EH (cell line): ENCODE measurements around the gene MEGF6.

Source experiments
- DNase-seq: peaks from one replicate; pipeline ENCODE4 v3.0.0-alpha.2; 2015; ENCODE audit warnings: low read depth

The MEGF6 gene

DNA sequence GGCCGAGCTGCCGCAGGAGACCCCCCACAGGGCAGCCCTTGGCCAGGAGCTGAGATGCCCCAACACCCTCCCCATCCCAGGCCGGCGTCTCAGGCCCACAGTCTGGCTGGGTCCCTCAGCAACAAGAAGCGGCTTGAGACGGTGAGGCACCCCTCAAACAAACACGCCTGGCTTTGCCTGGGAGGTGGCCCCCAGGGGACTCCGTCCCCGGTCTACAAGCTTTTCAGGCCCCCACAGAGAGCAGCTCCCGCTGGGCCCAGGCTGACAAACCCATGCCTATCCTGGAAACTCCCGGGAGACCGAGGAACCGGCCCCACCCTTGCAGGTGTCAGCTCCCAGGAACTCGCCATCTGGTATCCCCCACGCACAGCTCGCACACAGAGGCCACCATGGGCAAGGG, 89.9 kb downstream of the MEGF6 start:
- no peak for DNase-seq

DNA sequence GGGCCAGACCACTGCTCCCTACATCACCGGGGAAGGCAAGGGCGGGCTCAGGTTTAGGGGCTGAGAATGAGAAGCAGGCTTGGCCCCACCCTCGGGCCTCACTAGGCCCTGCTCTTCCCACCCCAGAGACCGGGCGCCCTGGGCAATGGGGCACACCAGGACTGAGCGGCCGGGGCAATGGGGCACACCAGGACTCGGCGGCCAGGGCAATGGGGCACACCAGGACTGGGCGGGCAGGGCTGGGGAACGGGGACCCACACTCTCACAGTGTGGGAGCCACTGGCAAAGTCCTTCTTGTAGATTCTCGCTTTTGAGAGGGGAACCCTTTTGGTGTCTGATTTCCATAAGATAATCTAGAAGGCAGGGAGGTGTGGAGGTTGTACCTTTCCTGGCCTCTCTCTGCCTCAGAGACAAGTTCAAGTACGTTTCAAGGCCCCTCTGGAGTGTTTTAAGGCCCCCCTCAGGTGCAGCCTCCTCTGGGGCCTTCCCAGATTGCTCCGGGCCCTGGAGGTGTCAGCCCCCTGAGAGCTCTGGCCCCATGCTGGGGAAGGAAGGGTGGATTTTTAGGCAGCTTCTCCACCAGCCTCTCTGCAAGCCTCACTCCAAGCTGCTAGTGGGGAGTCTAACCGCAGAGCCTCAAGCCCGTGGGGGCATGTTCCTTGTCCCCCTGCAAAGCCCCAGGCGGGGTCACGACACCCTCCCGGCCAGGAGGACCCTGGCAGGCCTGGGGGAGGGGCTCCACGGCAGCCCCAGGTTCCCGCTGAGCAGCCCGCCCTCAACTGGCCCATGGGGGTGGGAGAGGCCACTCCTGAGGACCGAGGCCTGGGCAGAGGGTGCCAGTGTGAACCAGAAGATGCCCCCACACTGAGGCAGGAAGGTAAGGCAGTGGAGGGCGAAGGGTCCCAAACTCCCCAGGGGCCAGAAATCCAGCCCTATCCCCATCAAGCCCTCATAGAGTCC, 90.6 kb downstream of the MEGF6 start:
- DNase-seq: no peak

DNA sequence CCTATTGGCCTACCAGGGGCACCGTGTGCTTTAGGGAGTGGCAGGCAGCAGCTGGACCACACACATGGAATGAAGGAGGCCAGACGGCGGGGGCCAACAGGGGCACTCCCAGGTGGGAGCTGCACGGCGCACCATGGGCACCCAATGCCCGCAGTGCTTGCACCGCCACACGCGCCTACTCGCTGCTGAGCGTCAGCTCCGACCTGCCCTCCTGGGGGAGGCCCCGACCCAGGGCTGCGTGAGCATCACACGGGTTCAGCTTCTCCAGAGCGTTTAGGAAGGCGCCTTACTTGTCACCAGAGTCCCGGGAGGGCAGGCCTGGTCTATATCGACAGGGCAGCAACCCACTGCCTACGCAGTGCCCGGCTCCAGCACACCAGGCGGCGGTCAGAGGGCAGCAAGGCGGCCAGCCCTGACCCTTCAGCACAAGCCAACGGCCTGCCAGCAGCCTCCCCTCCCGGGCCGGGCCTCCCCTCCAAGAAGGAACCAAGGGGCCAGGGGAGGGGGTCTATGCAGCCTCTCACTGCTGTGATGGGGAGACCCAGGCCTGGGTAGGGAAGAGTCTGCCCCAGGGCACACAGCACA, 91.9 kb downstream of the MEGF6 start:
- no peak for DNase-seq

DNA sequence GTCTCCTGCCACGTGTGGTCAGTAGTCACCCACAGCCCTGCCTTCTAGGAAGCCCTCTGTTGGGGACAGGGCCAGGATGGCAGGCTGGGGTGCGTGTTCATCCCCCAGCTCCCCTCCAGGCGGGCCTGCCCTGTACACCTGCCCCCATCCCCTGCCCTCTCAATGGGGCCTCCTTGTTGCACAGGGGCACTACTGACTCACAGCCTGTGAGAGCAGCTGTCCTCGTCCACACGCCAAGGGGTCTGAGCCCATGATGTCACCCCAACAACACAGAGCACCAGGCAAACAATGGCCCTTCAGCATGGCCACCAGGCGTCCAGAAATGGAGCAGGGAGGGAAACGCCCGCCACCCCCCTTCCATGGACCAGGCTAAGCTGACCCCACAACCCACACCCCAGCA, 92.6 kb downstream of the MEGF6 start:
- DNase-seq: no peak

DNA sequence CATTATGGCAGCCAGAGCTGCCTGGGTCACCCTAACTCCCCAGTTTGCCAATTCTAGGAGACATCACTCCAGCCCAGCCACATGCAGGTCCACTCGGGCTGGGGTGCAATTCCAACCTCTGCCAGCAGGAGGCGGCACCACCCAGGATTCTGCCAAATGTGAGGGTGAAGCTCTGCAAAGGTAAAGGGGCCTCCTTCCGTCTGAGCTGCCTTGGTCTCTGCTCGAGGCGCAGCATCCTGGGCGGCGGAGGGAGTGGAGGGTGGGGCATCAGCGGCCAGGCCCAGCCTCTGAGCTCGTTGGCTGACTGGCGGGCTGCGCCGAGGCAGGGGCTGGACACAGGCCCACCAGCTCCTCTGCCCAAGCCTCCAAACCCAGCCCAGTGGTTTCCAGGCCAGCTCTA, 93.1 kb downstream of the MEGF6 start:
- DNase-seq: no peak

DNA sequence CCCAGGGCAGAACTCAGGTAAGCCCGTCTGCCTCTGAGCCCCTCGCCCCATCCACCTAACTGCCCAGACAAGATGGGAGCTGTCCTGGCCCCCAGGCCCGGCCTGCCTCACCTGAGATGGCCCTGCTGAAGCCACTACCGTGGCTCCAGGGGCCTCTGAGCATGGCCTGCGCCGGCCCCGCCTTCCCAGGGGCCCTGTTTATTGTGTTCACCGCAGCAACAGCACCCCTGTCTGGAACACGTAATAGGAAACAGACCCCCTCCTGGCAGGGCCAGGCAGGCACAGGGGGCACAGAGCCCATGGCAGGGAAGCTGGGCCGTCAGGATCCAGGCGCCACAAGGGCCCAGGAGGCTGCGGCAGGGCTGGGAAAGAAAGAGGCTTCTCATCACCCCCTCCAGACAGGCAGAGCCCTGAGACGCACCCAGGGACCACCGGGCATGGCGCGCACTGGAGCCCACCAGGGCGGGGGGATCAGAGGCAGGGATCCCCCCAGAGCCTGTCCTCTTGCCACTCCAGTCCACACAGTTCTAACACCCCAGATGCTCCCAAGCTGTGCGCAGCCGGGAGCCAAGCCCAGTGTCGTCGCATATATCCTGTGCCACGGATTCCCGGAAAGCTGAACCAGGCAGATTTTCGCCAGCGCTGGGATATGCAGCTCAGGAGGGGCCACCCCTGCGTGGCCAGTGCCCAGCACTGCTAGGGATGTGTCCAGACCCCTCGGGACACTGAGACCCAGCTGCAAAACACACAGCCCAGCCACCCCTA, 94.2 kb downstream of the MEGF6 start:
- DNase-seq: no peak

DNA sequence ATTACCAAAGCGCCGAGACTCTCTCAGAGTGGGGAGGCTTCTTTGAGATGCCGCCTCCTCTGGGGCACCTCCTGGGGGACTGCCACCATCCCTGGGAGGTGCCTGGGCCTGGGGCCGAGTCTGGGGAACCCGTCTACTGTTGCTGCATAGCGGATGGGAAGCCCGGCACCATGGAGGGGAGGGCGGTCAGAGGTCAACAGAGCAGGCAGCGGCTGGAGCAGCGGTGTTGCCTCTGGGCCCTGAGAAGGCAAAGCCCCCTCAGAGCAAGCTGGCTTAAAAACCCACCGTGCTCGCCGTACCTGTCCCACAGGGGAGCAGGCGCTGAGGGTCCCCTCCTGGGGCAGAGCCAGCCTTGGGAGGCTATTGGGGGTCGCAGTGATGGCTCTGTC, 94.8 kb downstream of the MEGF6 start:
- DNase-seq: no peak

DNA sequence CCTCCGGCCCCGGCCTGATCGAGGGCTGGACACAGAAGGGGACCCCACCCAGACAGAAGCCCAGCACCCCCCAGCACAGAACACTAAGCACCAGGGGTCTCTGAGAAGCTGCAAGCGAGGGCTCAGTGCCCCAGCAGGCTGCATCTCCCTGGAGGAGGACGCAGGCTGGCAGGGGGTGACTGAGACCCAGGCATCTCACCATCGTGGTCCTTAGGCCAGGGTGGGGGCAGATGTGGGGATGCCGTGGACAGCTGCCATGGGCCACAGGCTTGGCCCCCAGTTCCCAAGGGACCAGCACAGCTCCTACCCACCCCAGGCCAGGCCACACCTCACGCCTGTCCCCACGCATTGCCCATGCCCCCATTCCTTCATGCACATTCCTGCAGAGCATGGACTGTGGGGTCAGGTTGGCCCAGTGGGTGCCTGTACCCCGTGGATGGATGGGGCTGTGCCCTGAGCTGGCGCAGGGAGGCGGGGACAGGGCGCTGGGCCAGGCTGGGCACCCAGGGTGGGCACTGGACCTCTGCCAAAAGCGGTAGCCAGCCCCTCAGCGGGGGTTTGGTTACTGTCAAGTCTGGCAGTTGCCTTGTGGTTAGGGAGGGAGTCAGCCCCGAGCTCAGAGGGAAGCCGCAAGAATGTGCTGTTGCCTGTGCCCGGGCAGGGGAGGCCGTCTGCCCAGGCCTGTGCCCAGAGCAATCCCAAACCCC, 95.4 kb downstream of the MEGF6 start:
- DNase-seq: peak; percentile 58

DNA sequence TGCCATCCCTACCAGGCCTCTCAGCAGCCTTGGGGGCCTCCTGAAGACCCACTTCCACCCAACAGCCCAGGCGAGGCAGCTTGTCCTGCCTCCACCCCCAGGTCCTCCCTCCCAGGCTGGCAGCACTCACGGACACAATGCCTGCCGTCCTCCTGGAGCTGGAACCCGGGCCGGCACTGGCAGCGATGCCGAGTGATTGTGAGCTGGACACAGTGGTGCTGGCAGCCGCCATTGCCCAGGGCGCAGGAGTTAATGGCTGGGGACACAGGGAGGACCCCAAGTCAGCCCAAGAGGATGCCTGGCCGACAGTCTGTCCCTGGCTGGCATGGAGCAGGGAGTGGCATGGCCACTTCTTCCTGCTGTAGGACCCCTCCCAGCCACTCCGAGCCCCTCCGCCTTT, 96.0 kb downstream of the MEGF6 start:
- no peak for DNase-seq

DNA sequence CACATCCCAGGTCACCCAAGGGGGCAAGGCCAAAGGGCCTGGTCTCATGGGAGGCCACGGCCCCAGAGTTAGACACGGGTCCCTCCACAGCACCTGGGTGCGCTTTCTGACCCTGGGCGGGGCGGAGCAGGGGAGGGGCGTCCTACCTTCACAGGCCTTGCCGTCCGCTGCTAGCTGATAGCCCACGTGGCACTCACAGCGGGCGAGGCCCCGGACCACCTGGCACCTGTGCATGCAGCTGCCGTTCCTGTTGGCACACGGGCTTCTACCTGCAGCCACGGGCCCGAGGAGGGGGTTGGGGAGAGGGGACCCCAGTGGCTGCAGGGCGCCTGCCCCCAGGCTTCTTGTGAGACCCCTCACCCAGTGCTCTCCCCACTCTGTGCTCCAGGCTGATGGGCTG, 96.9 kb downstream of the MEGF6 start:
- no peak for DNase-seq

DNA sequence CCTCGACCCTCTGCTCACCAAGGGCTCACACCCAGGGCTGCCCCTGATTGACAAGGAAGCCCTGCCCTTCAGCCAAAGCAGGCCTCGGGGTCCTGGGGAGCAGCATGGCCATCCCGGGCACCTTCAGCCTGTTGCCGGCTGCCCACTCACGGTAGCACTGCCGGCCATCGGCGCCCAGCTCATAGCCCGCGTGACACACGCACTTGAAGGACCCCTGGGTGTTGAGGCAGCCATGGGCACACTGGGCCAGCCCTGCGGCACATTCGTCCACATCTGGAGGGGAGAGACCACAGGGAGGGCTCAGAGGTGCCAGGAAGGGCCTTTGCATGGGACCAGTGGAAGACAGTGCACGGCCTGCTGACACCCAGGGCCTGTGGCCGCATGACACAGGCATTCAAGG, 99.5 kb downstream of the MEGF6 start:
- DNase-seq: no peak

DNA sequence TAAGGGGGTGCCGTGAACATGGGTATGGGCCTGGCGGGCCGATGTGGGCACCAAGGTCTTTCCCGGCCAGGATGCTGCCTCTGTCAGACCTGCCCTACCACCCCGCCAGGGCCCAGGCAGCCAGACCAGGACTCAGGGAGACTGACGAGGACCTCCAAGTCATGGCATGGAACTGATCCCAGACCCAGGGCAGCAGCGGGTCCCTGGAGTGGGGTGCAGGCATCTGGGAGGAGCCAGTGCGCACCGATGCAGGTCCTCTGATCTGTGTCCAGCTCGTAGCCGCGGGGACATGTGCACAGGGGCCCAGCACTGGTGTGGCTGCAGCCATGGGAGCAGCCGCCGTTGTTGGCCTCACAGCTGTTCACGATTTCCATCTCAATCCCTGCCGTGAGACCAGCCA, 100.0 kb downstream of the MEGF6 start:
- no peak for DNase-seq

DNA sequence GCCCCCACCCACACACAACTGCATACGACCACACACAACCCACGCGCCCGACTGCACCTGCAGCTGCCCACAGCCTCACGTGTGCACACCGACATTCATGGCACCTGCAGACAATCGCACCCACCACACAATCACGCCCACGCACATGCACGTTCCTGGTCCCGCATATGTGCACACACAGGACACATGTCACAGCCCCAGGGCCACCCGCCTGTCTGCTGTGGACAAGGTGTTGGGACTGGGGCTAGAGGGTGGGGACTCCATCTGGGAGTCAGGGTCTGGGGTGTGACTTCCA, 100.4 kb downstream of the MEGF6 start:
- DNase-seq: no peak

DNA sequence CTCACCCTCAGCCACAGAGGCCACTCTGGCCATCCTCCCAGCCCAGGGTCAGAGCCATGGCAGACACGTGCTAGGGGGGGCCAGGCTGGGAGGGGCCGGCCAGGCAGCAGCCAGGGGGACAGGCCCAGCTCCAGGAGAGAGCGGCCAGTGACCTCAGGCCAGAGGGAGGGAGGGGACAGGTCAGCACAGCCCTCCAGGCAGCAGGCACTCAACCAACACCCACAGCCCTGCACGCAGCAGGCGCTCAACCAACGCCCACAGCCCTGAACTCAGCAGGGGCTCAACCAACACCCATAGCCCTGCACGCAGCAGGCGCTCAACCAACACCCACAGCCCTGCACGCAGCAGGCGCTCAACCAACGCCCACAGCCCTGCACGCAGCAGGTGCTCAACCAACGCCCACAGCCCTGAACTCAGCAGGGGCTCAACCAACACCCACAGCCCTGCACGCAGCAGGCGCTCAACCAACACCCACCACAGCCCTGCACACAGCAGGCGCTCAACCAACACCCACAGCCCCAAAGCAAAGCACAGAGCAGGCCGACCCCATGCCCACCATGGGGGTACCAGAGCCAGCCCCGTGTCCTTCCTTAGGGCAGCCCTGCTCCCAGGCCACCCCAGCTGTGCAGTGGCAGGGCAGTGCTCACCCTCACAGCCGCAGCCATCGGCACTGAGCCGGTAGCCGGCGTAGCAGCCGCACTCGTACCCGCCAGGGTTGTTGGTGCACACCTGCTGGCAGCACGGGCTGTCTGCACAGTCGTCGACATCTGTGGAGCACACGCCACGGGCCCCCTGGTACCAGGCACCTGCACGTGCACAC, 101.0 kb downstream of the MEGF6 start:
- DNase-seq: no peak

DNA sequence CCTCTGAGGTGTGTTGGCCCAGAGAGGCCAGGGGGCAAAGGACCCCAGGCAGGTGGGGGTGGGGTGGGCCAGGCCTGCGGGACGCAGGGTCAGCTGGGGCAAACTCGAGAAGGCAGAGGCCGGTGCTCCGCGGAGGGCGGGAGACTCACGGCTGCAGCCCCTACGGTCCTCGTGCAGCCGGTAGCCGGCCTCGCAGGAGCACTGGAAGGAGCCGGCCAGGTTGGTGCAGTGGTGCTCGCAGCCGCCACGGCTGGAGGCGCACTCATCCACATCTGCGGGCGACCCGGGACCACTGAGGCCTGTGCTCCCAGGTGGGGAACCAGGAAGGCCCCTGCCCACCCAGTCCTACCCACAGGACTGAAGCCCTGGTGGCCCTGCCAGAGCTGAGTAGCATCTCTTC, 101.6 kb downstream of the MEGF6 start:
- DNase-seq: no peak

DNA sequence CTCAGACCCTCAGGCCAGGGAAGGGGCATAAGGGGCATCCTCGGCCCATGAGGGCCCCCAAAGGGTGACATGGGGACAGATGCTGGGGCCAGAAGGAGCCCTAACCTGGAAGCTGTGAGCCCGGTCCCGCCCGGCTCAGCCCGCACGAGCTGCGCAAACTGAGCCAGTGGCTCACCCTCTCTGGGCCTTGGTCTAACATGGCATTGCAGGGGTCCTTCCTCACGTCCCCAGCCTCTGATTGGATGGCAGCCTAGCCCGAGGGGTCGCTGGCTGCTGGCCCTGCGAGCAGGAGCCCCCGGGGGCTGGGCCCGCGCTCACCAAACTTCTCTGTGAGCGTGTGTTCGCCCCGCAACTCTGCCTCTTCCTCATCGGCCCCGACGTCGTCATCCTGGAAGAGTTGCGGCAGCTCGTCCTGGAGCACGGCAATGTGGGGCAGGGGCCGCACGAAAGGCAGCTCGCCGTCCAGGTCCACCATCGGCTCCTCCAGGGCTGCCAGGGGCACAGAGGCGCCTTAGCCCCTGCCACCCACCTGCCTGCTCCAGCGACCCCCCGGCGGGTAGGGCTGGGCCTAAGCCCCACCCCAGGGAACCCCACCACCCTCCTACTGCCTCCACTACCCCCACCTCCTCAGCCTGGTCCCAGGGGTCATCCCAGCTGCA, 102.4 kb downstream of the MEGF6 start:
- DNase-seq: no peak

DNA sequence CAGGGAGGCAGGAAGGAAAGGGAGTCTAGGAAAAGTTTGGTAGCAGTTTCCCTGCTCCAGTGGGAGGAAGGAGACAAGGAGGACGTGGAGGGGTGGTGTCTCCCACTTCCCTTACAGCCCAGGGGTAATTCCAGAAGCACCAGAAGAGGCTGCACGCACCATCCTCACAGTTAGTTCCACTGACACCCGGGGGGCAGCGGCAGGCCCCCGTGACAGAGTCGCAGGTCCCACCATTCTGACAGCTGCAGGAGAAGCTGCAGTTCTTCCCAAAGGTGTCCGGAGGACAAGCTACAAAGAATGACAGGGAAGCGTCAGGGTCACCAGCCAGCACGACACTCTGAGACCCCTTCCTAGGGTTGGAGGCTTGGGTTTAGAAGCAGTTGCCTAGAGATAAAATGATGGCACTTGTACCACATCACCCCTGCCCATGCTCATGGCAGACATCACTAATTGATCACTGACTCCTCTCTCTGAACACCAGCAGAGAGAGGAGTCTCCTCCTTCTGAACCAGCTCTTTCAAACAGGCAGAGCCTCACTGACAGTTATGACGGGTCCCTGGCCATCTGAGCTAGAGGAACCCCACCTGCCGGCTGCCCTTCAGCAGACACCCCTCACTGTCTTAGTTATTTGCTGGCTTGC, 103.6 kb downstream of the MEGF6 start:
- no peak for DNase-seq

DNA sequence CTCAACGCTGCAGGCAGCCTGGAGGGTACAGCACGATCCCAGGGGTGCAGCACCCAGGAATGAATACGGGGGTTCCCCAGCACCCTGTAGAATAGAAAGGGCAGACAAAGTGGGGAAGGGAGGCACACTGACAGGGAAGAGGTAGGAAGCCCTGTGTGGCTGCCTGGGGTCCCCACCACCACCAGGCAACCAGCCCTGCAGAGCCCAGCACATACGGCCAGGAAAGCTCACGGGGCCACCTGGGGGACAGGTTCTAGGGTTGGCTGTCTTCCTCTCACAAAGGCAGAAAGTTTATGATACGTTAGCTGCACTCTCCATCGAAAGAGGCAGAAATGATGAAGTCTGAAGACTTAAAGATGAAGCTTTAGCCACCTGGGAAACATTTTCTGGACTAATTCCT, 104.4 kb downstream of the MEGF6 start:
- DNase-seq: no peak

DNA sequence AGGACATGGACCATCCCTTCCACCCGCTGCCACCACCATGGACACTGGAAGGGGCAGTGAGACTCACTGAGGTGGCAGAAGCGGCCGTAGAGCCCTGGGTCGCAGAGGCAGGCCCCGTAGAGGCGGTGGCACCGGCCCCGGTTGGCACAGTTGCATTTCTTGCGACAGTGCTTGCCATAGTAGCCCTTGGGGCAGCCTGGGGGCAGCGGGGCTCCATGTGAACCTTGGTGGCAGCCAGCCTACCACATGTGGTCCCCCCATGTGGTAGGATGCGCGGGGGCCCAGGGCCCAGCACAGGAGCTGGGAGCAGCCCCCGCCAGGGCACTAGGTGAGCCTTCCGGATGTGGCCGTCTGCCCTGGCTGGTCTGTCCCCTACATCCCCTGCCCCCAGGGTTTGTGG, 105.3 kb downstream of the MEGF6 start:
- DNase-seq: no peak

DNA sequence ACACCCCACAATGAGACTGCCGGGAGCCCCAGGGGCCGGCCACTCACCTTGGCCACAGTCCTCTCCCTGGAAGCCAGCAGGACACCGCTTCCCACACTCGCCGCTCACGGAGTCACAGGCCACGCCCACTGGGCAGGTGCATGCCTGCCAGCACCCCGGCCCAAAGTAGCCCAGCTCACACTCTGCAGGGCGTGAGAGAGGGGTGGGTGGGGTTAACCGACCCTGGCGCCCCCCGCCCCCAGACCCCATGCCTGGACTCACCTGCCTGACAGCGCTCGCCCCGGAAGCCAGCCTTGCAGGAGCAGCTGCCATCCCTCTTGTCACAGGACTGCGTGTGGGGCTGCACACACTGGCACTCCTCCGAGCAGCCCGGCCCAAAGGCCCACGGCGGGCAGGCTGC, 106.1 kb downstream of the MEGF6 start:
- DNase-seq: no peak

DNA sequence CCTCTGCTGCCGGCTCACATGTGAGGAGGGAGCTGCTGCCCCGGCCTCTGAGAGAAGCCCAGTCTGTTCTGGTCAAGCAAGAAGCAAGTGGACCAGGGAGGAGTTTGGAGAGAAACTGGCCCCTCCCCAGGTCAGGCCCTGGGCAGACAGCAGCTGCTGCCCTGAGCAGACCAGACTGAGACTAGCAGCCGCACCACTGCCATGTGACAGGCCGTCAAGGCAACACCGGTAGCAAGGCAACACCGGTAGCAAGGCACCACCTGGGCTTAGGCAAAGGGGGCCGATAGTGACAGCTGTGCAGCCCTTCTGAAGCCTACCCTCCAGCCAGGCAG, 106.5 kb downstream of the MEGF6 start:
- no peak for DNase-seq
